ENCODE measurements around the gene OR10W1. TPM values are rescaled to one million over a fixed set of nuclear protein-coding genes. Genes with fewer than 3 reads are reported as not detected.

The OR10W1 gene
- total RNA-seq, 4 donors from 2014 or later: not detected

DNA sequence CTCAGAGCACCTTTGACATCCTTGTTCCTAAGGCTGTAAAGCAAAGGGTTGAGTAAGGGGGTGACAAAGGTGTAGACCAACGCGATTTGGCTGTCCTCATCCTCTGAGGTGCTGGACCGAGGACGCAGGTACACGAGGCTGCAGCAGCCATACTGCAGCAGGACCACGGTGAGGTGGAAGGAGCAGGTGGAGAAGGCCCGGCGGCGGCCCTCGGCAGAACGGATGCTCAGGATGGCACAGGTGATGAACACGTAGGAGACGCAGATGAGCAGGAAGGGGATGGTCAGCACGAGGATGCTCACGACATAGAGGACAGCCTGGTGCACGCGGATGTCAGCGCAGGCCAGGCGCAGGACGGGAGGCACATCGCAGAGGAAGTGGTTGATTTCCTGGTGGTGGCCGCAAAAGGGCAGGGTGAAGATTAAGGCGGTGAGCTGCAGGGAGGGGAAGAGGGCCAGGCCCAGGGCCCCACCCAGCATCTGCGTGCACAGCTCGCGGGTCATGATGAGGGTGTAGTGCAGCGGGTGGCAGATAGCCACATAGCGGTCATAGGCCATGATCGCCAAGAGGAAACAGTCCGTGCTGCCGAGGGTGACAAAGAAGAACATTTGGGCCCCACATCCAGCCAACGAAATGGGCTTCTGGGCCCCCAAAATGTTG lies 40.0 kb downstream of the OR10W1 start:
- WGBS, 2 donors (ENCODE audit: low coverage in 1 of 2): 93 to 97% methylated on average over 12 to 32 of the region's 32 CpGs
- in situ Hi-C loops (cut with MboI; ENCODE audit: low pct_ligation_motif_present in 1 of 4, low pct_unique_long_range_greater_than_20kb in 1 of 4, low sequenced_read_pairs in 3 of 4): no loop called here
- no peak overlapping the region for H3K4me3 ChIP-seq
- H3K4me1 ChIP-seq: peaks cover 0 to 9% (median 2%) of the 10 kb centered on the region in 4 donors
- TF ChIP-seq, protein P1, sequence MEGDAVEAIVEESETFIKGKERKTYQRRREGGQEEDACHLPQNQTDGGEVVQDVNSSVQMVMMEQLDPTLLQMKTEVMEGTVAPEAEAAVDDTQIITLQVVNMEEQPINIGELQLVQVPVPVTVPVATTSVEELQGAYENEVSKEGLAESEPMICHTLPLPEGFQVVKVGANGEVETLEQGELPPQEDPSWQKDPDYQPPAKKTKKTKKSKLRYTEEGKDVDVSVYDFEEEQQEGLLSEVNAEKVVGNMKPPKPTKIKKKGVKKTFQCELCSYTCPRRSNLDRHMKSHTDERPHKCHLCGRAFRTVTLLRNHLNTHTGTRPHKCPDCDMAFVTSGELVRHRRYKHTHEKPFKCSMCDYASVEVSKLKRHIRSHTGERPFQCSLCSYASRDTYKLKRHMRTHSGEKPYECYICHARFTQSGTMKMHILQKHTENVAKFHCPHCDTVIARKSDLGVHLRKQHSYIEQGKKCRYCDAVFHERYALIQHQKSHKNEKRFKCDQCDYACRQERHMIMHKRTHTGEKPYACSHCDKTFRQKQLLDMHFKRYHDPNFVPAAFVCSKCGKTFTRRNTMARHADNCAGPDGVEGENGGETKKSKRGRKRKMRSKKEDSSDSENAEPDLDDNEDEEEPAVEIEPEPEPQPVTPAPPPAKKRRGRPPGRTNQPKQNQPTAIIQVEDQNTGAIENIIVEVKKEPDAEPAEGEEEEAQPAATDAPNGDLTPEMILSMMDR (IDR thresholded peaks at IDR 0.05): no peak
- TF ChIP-seq EP300 (IDR thresholded peaks at IDR 0.05; ENCODE audit: low read depth) (no peak), POLR2AphosphoS5 (IDR thresholded peaks at IDR 0.05) (no peak), POLR2A (IDR thresholded peaks at IDR 0.05) (no peak)
- intact Hi-C loops (cut with DNase I; ENCODE audit: low total_unique reads): no loop called here
- H3K27ac ChIP-seq: no peak overlapping the region
- no peaks in the 10 kb centered on the region for H3K9me3 ChIP-seq
- H3K27me3 ChIP-seq: no peaks in the 10 kb centered on the region
- no peak for DNase-seq
- no peaks in the 10 kb centered on the region for H3K36me3 ChIP-seq

DNA sequence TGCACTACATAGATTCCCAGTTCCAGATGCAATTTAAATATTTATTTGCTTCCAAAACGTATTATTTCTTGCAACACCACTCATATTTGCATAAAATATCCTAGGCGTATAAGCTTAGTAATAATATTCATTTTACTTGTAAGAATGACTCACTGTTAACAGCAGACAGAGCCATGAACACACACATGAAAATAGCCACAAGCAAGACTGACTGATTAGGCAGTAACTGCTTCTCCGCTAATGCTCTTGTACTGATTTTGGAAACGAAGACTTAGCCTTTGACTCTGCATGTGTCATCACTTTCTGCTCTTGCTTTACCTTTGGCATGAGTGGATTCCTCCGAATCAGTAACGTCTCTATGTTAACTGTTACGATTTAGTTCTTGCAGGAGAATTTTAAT lies 45.3 kb downstream of the OR10W1 start:
- H3K4me1 ChIP-seq: no peaks in the 10 kb centered on the region
- no peak for DNase-seq
- H3K4me3 ChIP-seq: no peak overlapping the region
- no peak for TF ChIP-seq EP300 (IDR thresholded peaks at IDR 0.05; ENCODE audit: low read depth)
- TF ChIP-seq POLR2A (IDR thresholded peaks at IDR 0.05): no peak
- TF ChIP-seq, protein P1 (IDR thresholded peaks at IDR 0.05): no peak
- TF ChIP-seq POLR2AphosphoS5 (IDR thresholded peaks at IDR 0.05): no peak
- 70 to 88% methylated on average over 7 of the region's 7 CpGs for WGBS, 2 donors (ENCODE audit: low coverage in 1 of 2)
- intact Hi-C loops (cut with DNase I; ENCODE audit: low total_unique reads): no loop called here
- no peaks in the 10 kb centered on the region for H3K9me3 ChIP-seq
- no peaks in the 10 kb centered on the region for H3K27me3 ChIP-seq
- no peaks in the 10 kb centered on the region for H3K36me3 ChIP-seq
- no peak overlapping the region for H3K27ac ChIP-seq
- in situ Hi-C loops (cut with MboI; ENCODE audit: low pct_ligation_motif_present in 1 of 4, low pct_unique_long_range_greater_than_20kb in 1 of 4, low sequenced_read_pairs in 3 of 4): no loop called here

Other genes starting within 250 kb of the OR10W1 start
- gene OR9Q1, start 244.4 kb downstream of the OR10W1 start, total RNA-seq: not detected
- not detected for gene OR6Q1, start 237.3 kb downstream of the OR10W1 start, total RNA-seq
- gene OR9I1, start 142.7 kb downstream of the OR10W1 start, total RNA-seq: not detected
- gene OR9Q2, start 79.2 kb downstream of the OR10W1 start, total RNA-seq: not detected
- gene OR1S2, start 64.1 kb downstream of the OR10W1 start, total RNA-seq: not detected
- not detected for gene OR1S1, start 55.5 kb downstream of the OR10W1 start, total RNA-seq
- not detected for gene OR10Q1, start 39.3 kb downstream of the OR10W1 start, total RNA-seq
- not detected for gene OR5B17, start 90.8 kb upstream of the OR10W1 start, total RNA-seq
- not detected for gene OR5B3, start 138.6 kb upstream of the OR10W1 start, total RNA-seq
- not detected for gene OR5B2, start 159.9 kb upstream of the OR10W1 start, total RNA-seq
- gene OR5B12, start 174.0 kb upstream of the OR10W1 start, total RNA-seq: not detected
- not detected for gene OR5B21, start 239.8 kb upstream of the OR10W1 start, total RNA-seq

All from transverse colon (tissue), 4 donors.